ENCODE measurements around the gene AHNAK2.

DNA sequence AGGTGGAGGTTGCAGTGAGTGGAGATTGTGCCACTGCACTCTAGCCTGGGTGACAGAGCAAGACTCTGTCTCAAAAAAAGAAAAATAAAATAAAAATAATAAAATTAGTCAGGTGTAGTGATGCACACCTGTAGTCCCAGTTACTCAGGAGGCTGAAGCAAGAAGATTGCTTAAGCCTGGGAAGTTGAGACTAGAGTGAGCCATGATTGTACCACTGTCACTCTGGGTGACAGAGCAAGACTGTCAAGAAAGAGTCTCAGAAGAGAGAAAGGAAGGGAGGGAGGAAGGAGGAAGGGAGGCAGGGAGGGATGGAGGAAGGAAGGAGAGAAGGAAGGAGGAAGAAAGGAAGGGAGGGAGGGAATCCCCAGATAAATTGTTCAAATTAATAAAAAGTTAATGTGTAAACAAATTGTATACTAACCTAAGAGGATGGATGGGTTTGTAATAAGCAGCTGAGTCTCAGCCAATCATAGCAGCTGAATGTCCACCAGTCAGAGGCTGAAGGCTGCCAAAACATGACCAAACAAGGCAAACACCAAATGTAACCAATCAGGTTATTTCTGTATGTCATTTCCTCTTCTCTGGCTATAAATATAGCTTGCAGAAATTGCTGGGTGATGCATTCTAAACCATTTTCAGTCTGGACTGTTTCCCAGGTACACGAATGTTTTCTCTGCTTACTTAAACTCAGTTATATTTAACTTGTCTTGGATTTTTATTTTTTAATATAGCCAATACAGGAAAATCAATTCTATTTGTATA lies 48.8 kb upstream of the AHNAK2 start:
- TF ChIP-seq EZH2 (IDR thresholded peaks at IDR 0.05) (no peak), POLR2AphosphoS5 (IDR thresholded peaks at IDR 0.05; ENCODE audit: borderline replicate concordance, low read depth, low read length) (no peak), FOXP2 (optimal IDR thresholded peaks at IDR 0.05; ENCODE audit: control extremely low read depth, extremely low read length, insufficient read depth) (no peak)

Data from SK-N-MC (cell line).